ENCODE data around the gene DMRT3. TPM values are rescaled to one million over a fixed set of nuclear protein-coding genes. Genes with fewer than 3 reads are reported as not detected.
"Not testable (repeated sequence)": the region's sequence is repeated elsewhere in the genome, so short reads cannot be mapped to it uniquely, and the experiment has no call there.

Gene DMRT3
- polyA plus RNA-seq, 3 donors: not detected

- no peak overlapping the region for H3K27ac Mint-ChIP-seq
- 67% methylated on average over 1 of the region's 3 CpGs for WGBS (ENCODE audit: insufficient coverage)
- intact Hi-C loops (cut with micrococcal nuclease): no loop called here
- TF ChIP-seq CTCF (IDR thresholded peaks at IDR 0.05): no peak
- Histone ChIP-seq H4K20me1 (ENCODE audit: insufficient read depth, low read length) (no peaks in the 10 kb centered on the region), H3K4me2 (replicated peaks; ENCODE audit: extremely low read depth, low read length, poor library complexity, severe bottlenecking) (no peak overlapping the region), H3K27me3 (ENCODE audit: control insufficient read depth in 2 of 2, insufficient read depth in 2 of 2, low read length in 2 of 2) (peaks cover 0 to 7% of the 10 kb centered on the region in 2 donors), H3K4me3 (replicated peaks in 1 of 3; ENCODE audit: low read depth in 2 of 3, low read length in 3 of 3) (no peak overlapping the region), H3K79me2 (ENCODE audit: insufficient read depth, low read length) (no peaks in the 10 kb centered on the region), H3K9me3 (replicated peaks in 1 of 2; ENCODE audit: control insufficient read depth in 1 of 2, insufficient read depth in 1 of 2, low read length in 2 of 2) (peaks cover 0 to 11% of the 10 kb centered on the region in 2 donors), H3K36me3 (replicated peaks in 1 of 2; ENCODE audit: control insufficient read depth in 1 of 2, insufficient read depth in 2 of 2, low read length in 2 of 2) (no peaks in the 10 kb centered on the region), H3K9ac (ENCODE audit: insufficient read depth, low read length, poor library complexity, severe bottlenecking) (no peak overlapping the region), H3K27ac (ENCODE audit: low read depth in 1 of 2, low read length in 2 of 2) (no peak overlapping the region), H2AFZ (ENCODE audit: insufficient read depth, low read depth, low read length, poor library complexity, severe bottlenecking) (no peak overlapping the region), H3K4me1 (ENCODE audit: control insufficient read depth in 1 of 2, insufficient read depth in 2 of 2, low read length in 2 of 2) (peaks cover 22 to 29% of the 10 kb centered on the region in 2 donors)
- peaks cover 4 to 11% (median 7%) of the 10 kb centered on the region in 7 donors for H3K9me3 Mint-ChIP-seq
- no peak for DNase-seq
- no peaks in the 10 kb centered on the region for H3K36me3 Mint-ChIP-seq
- peaks cover 3 to 16% (median 12%) of the 10 kb centered on the region in 3 donors for H3K27me3 Mint-ChIP-seq (ENCODE audit: low read depth in 3 of 3)
- peaks cover 30% of the 10 kb centered on the region for H3K4me1 Mint-ChIP-seq
- H3K4me3 Mint-ChIP-seq: no peak overlapping the region
These were observed 19.3 kb downstream of the DMRT3 start for GRCh38 chr9:995781-996180.

- DNase-seq; H3K27ac Mint-ChIP-seq; intact Hi-C loops (cut with micrococcal nuclease); H2AFZ ChIP-seq (ENCODE audit: insufficient read depth, low read depth, low read length, poor library complexity, severe bottlenecking); H3K9ac ChIP-seq (ENCODE audit: insufficient read depth, low read length, poor library complexity, severe bottlenecking); H3K4me3 ChIP-seq (replicated peaks in 1 of 3; ENCODE audit: low read depth in 2 of 3, low read length in 3 of 3); H3K27ac ChIP-seq (ENCODE audit: low read depth in 1 of 2, low read length in 2 of 2); H3K4me3 Mint-ChIP-seq; H3K27me3 ChIP-seq (ENCODE audit: control insufficient read depth in 2 of 2, insufficient read depth in 2 of 2, low read length in 2 of 2); H3K36me3 Mint-ChIP-seq; H4K20me1 ChIP-seq (ENCODE audit: insufficient read depth, low read length); H3K79me2 ChIP-seq (ENCODE audit: insufficient read depth, low read length); H3K4me2 ChIP-seq (replicated peaks; ENCODE audit: extremely low read depth, low read length, poor library complexity, severe bottlenecking); H3K36me3 ChIP-seq (replicated peaks in 1 of 2; ENCODE audit: control insufficient read depth in 1 of 2, insufficient read depth in 2 of 2, low read length in 2 of 2): not testable (repeated sequence)
- peaks cover 25% of the 10 kb centered on the region for H3K4me1 Mint-ChIP-seq
- H3K9me3 Mint-ChIP-seq: peaks cover 4 to 11% (median 7%) of the 10 kb centered on the region in 7 donors
- peaks cover 20 to 23% of the 10 kb centered on the region in 2 donors for H3K4me1 ChIP-seq (ENCODE audit: control insufficient read depth in 1 of 2, insufficient read depth in 2 of 2, low read length in 2 of 2)
- 97% methylated on average over 9 of the region's 55 CpGs for WGBS (ENCODE audit: insufficient coverage)
- TF ChIP-seq CTCF (IDR thresholded peaks at IDR 0.05): peak; percentile 86
- peaks cover 2 to 18% (median 4%) of the 10 kb centered on the region in 3 donors for H3K27me3 Mint-ChIP-seq (ENCODE audit: low read depth in 3 of 3)
- peaks cover 0 to 11% of the 10 kb centered on the region in 2 donors for H3K9me3 ChIP-seq (replicated peaks in 1 of 2; ENCODE audit: control insufficient read depth in 1 of 2, insufficient read depth in 1 of 2, low read length in 2 of 2)
These were observed 22.1 kb downstream of the DMRT3 start for GRCh38 chr9:998299-999110.
